ENCODE measurements around the gene LRRC37A2.
"Not testable (repeated sequence)": the region's sequence is repeated elsewhere in the genome, so short reads cannot be mapped to it uniquely, and the experiment has no call there.

The LRRC37A2 gene

DNA sequence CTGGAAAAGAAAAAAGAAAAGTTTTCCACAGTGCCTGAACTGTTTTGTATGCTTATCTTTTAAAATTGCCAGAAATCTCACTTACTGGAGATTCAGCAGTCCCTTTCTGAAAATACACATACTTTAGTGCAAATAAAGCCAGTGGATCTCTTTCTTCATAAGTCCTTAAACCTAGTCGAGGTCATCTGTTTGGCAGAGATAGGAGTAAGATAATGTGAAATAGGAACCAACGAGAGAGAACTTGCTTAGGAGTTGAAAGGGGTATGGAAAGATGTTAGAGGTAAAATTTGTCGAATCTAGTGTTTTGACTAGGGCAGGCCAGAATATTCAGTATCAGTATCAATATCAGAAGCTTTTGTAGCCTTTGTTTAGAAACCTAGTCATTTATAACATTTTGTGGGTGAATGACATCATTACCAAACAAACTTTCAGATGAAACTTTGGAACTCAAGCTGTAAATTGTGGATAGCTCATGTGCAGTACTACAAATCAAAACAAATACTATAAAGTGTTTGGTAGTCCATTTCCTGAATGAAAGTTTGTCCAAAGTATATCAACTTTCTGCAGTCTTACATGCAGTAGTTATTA is 86.2 kb downstream of the LRRC37A2 start:
- not testable (repeated sequence) for DNase-seq

DNA sequence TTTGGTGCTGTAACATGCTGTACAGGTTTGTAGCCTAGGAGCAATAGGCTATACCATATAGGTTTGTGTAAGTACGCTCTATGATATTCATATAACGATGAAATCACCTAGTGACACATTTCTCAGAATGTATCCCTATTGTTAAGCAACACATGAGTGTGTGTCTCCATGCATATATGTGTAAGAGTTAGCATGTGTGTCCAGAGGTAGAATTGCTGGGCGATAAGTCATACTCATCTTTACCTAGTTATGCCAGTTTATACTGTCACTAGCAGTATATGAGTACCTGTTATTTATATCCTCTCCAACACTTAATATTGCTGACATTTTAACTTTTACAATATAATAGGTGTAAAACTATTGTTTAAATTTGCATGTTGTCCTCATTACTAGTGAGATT is 88.5 kb downstream of the LRRC37A2 start:
- not testable (repeated sequence) for DNase-seq

GRCh38 chr17:46603125-46603524 is 90.9 kb downstream of the LRRC37A2 start:
- not testable (repeated sequence) for DNase-seq

Data from activated gamma-delta T cell (primary cell).